Stimulated activated effector memory CD8-positive, alpha-beta T cell treated with anti-CD3 and anti-CD28 coated beads, Interleukin-12 subunit alpha, Interleukin-12 subunit beta, amount 100 ng/mL, for 72 hours (primary cell): ENCODE results near the gene TM4SF4.

Experiments
- ATAC-seq: fragments of 150-1000 bp; cut with Tn5 transposase; 2 replicates; pipeline ENCODE4 v1.10.0; 2021
- DNase-seq, 2 donors: peaks; one replicate each; pipeline ENCODE4 v3.0.0; 2021 to 2022; ENCODE audit warnings: low spot score in 2 of 2
- H3K27ac Mint-ChIP-seq: one replicate; pipeline ENCODE4 v1.8.0; 2022; ENCODE audit warnings: mild to moderate bottlenecking, mixed read lengths
- H3K36me3 Mint-ChIP-seq: one replicate; pipeline ENCODE4 v1.8.0; 2022; ENCODE audit warnings: mild to moderate bottlenecking, mixed read lengths
- H3K4me1 Mint-ChIP-seq: one replicate; pipeline ENCODE4 v1.8.0; 2022; ENCODE audit warnings: mixed read lengths
- H3K4me3 Mint-ChIP-seq: one replicate; pipeline ENCODE4 v1.8.0; 2022; ENCODE audit warnings: mild to moderate bottlenecking, mixed read lengths
- H3K9me3 Mint-ChIP-seq: one replicate; pipeline ENCODE4 v1.8.0; 2022; ENCODE audit warnings: mixed read lengths

TM4SF4 gene

DNA sequence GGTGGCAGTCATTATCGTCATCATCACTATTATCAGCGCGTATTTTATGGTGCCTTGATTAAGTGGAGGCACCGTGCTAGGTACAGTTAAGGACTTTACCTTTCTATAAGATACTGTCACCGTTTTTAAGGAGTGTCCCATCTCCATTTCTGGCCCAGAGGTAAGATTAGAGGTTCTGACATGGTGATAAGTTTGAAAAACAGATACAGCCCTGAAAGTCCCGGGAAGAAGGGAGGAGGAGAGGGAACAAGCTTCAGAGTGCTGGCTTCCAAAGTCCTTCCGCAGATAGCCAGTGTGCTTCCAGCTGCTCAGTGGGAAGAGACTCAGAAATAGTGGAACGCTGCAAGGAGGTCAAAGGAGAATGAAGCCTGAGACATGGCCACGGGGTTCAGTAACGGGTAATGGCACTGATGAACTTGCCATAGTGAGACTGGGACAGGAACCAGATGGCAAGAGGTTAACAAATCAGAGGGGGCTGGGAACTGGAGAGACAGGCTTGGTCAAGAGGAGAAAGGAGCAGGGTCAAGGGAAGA lies 9.1 kb upstream of the TM4SF4 start:
- no peak for ATAC-seq

DNA sequence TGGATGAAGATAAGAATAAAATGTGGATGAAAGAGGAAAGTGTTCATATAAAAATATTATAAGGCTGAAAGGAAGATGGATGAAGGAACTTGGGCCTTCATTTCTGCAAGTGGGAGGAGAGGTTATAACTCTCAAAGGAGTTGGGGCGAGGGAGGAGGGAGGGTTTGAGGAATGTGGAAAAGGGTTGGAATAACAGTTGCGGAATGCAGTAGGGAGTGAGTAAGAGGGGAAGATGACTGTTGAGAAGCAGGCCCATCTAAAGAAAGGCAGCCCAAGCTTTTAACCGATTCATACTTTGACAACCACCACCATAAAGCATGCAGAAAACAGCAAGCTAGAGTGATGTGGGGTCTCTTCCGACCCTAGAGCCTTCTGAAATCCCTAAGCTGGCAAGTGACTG lies 8.3 kb upstream of the TM4SF4 start:
- no peak for ATAC-seq
- no peak overlapping the region for H3K4me3 Mint-ChIP-seq
- no peak for DNase-seq
- H3K9me3 Mint-ChIP-seq, result no peaks in the 10 kb centered on the region
- H3K36me3 Mint-ChIP-seq, result no peaks in the 10 kb centered on the region
- no peaks in the 10 kb centered on the region for H3K4me1 Mint-ChIP-seq
- H3K27ac Mint-ChIP-seq, result no peak overlapping the region

More for the DNA sequence above, 9.1 kb upstream of the TM4SF4 start:
- H3K27ac Mint-ChIP-seq, result no peak overlapping the region
- H3K4me1 Mint-ChIP-seq, result no peaks in the 10 kb centered on the region
- DNase-seq, result no peak
- H3K36me3 Mint-ChIP-seq, result no peaks in the 10 kb centered on the region
- H3K9me3 Mint-ChIP-seq, result no peaks in the 10 kb centered on the region
- H3K4me3 Mint-ChIP-seq, result no peak overlapping the region

- DNase-seq (no peak), ATAC-seq (no peak)
- Mint-ChIP-seq H3K4me1 (no peaks in the 10 kb centered on the region), H3K36me3 (no peaks in the 10 kb centered on the region), H3K9me3 (no peaks in the 10 kb centered on the region), H3K27ac (no peak overlapping the region), H3K4me3 (no peak overlapping the region)
Measured at GRCh38 chr3:149468504-149469212, 5.8 kb upstream of the TM4SF4 start.

DNA sequence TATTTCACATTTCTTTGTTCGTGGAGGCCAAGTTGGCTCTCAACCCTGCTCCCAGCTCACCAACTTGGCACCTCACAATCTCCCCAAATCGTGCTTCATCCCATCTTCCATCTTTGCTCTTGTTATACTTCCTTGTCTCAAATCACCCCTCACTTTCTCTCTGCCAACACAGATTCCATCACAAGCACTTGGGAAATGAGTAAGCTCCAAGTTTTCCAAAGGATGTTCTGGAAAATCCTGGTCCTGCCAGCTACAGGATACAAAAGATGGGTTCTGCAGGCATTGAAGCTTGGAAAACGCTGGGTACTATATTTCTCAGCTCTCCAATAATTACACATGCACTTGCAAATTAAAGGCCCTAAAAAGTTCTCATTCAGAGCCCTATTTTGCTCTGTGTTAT lies 4.1 kb upstream of the TM4SF4 start:
- Mint-ChIP-seq H3K4me3 (no peak overlapping the region), H3K4me1 (no peaks in the 10 kb centered on the region), H3K36me3 (no peaks in the 10 kb centered on the region), H3K9me3 (no peaks in the 10 kb centered on the region), H3K27ac (no peak overlapping the region)
- DNase-seq (no peak), ATAC-seq (no peak)

- no peaks in the 10 kb centered on the region for H3K36me3 Mint-ChIP-seq
- ATAC-seq (no peak), DNase-seq (no peak)
- H3K4me1 Mint-ChIP-seq, result no peaks in the 10 kb centered on the region
- no peak overlapping the region for H3K27ac Mint-ChIP-seq
- H3K9me3 Mint-ChIP-seq, result no peaks in the 10 kb centered on the region
- no peak overlapping the region for H3K4me3 Mint-ChIP-seq
Measured at GRCh38 chr3:149472030-149472797, 2.3 kb upstream of the TM4SF4 start.

- no peak overlapping the region for H3K4me3 Mint-ChIP-seq
- ATAC-seq (no peak), DNase-seq (no peak)
Measured at GRCh38 chr3:149473357-149474249, 894 bp upstream of the TM4SF4 start.

GRCh38 chr3:149475451-149476060 lies 1.1 kb downstream of the TM4SF4 start:
- H3K27ac Mint-ChIP-seq, result no peak overlapping the region
- no peaks in the 10 kb centered on the region for H3K9me3 Mint-ChIP-seq
- no peak for ATAC-seq
- H3K4me1 Mint-ChIP-seq, result no peaks in the 10 kb centered on the region
- no peak for DNase-seq
- no peaks in the 10 kb centered on the region for H3K36me3 Mint-ChIP-seq
- H3K4me3 Mint-ChIP-seq, result no peak overlapping the region

More at GRCh38 chr3:149473357-149474249, 894 bp upstream of the TM4SF4 start:
- H3K27ac Mint-ChIP-seq, result no peak overlapping the region
- no peaks in the 10 kb centered on the region for H3K4me1 Mint-ChIP-seq
- no peaks in the 10 kb centered on the region for H3K36me3 Mint-ChIP-seq
- no peaks in the 10 kb centered on the region for H3K9me3 Mint-ChIP-seq

- no peak for ATAC-seq
- H3K27ac Mint-ChIP-seq, result no peak overlapping the region
- H3K4me1 Mint-ChIP-seq, result no peaks in the 10 kb centered on the region
- no peaks in the 10 kb centered on the region for H3K36me3 Mint-ChIP-seq
- no peaks in the 10 kb centered on the region for H3K9me3 Mint-ChIP-seq
- DNase-seq, result no peak
- H3K4me3 Mint-ChIP-seq, result no peak overlapping the region
Measured at GRCh38 chr3:149476225-149476624, 1.7 kb downstream of the TM4SF4 start.

DNA sequence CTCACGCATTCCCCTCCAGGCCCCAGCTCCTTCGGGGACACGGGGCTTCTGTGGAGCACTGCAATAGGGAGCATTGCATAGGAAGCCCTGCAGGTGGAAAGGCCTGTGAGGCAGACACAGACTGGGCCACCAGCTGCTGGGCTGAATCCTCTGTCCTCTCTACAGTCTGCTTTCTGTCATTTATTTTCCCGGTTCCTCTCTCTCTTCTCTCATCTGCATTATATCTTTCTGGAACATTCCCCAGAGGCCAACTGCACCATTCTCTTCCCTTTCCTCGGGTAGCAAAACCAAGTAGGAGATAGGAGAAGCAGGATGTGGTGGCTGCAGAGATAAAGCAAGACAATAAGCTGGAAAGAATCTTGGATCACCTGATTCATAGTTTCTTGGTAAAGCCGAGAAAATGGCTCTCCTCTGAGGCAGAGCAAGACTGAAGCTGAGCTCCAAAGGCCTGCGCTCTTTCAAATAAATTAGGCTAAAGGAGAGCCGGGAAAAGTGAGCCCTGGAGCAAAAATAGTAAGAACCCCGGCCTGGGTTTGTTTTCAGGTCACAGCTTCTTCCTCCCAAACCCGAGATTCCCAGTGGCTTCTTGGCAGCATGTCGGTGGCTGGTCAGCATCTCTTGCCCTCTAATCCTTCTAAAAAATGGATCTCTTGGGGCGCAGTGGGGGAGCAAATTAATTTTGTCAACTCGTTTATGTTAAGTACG lies 5.3 kb downstream of the TM4SF4 start:
- H3K36me3 Mint-ChIP-seq, result no peaks in the 10 kb centered on the region
- ATAC-seq (no peak), DNase-seq (no peak)
- H3K9me3 Mint-ChIP-seq, result no peaks in the 10 kb centered on the region
- H3K4me3 Mint-ChIP-seq, result no peak overlapping the region
- no peak overlapping the region for H3K27ac Mint-ChIP-seq
- no peaks in the 10 kb centered on the region for H3K4me1 Mint-ChIP-seq

- no peak overlapping the region for H3K4me3 Mint-ChIP-seq
- H3K4me1 Mint-ChIP-seq, result no peaks in the 10 kb centered on the region
- H3K36me3 Mint-ChIP-seq, result no peaks in the 10 kb centered on the region
- H3K9me3 Mint-ChIP-seq, result no peaks in the 10 kb centered on the region
- H3K27ac Mint-ChIP-seq, result no peak overlapping the region
- ATAC-seq (peak; percentile 77), DNase-seq (peak; percentile 21 to 76)
Measured at GRCh38 chr3:149480326-149481017, 6.0 kb downstream of the TM4SF4 start.

DNA sequence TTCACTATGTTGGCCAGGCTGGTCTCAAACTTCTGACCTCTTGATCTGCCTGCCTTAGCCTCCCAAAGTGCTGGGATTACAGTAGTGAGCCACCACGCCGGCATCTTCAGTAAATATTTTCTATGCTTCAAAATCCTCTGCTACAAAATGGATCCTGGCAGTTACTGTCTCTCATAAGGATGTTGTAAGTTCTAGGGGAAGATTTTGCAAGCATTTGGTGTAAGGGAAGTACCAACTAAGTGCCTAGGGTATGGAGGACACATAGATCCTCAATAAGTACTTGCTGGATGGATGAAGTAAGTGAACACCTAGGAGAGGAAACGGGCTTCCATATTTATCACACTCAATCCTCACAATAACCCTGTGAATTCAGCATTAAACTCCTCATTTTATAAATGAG lies 6.6 kb downstream of the TM4SF4 start:
- no peaks in the 10 kb centered on the region for H3K36me3 Mint-ChIP-seq
- no peaks in the 10 kb centered on the region for H3K9me3 Mint-ChIP-seq
- H3K27ac Mint-ChIP-seq, result no peak overlapping the region
- no peak overlapping the region for H3K4me3 Mint-ChIP-seq
- DNase-seq (no peak), ATAC-seq (no peak)
- H3K4me1 Mint-ChIP-seq, result no peaks in the 10 kb centered on the region

- no peaks in the 10 kb centered on the region for H3K36me3 Mint-ChIP-seq
- no peaks in the 10 kb centered on the region for H3K4me1 Mint-ChIP-seq
- DNase-seq (no peak), ATAC-seq (no peak)
- no peak overlapping the region for H3K4me3 Mint-ChIP-seq
- no peaks in the 10 kb centered on the region for H3K9me3 Mint-ChIP-seq
- H3K27ac Mint-ChIP-seq, result no peak overlapping the region
Measured at GRCh38 chr3:149481491-149481890, 7.0 kb downstream of the TM4SF4 start.

DNA sequence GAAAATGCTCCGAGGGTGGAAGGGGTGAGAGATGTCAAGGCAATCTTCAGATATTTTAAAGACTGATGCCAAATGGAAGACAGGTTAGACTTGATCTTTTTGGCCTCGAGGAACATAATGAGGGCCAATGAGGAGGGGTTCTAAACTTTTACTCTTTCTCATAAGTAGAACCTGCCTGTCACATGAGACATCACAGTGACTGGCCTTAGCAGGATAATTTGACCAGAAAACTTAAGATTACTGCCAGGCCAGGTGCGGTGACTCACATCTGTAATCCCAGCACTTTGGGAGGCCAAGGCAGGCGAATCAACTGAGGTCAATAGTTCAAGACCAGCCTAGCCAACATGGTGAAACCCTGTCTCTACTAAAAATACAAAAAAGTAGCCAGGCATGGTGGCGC lies 12.2 kb downstream of the TM4SF4 start:
- Mint-ChIP-seq H3K9me3 (no peaks in the 10 kb centered on the region), H3K27ac (no peak overlapping the region), H3K4me3 (no peak overlapping the region), H3K36me3 (no peaks in the 10 kb centered on the region), H3K4me1 (no peaks in the 10 kb centered on the region)
- ATAC-seq, result no peak
- DNase-seq, result no peak

- H3K36me3 Mint-ChIP-seq, result no peaks in the 10 kb centered on the region
- no peak overlapping the region for H3K27ac Mint-ChIP-seq
- no peaks in the 10 kb centered on the region for H3K9me3 Mint-ChIP-seq
- H3K4me1 Mint-ChIP-seq, result no peaks in the 10 kb centered on the region
- ATAC-seq (peak; percentile 55), DNase-seq (peak; percentile 22 to 74)
- no peak overlapping the region for H3K4me3 Mint-ChIP-seq
Measured at GRCh38 chr3:149487598-149488197, 13.2 kb downstream of the TM4SF4 start.
